Islet of Langerhans (tissue), 1 donor: ENCODE results near the gene AANAT.

Source experiments
- FAIRE-seq: peaks from one replicate; lab custom pipeline; 2011; peaks lifted over from hg19 to GRCh38; lab: Jason Lieb, UNC

The AANAT gene

GRCh38 chr17:76469076-76469990 lies 1.9 kb downstream of the AANAT start:
- FAIRE-seq = no peak

- no peak for FAIRE-seq
Observed at GRCh38 chr17:76469991-76470739, 2.8 kb downstream of the AANAT start.

- FAIRE-seq = no peak
Observed at GRCh38 chr17:76471498-76472257, 4.3 kb downstream of the AANAT start.

GRCh38 chr17:76472258-76472645 lies 4.8 kb downstream of the AANAT start:
- no peak for FAIRE-seq

- no peak for FAIRE-seq
Observed at GRCh38 chr17:76472726-76473125, 5.3 kb downstream of the AANAT start.

GRCh38 chr17:76473541-76473985 lies 6.2 kb downstream of the AANAT start:
- FAIRE-seq = no peak

GRCh38 chr17:76474238-76474637 lies 6.8 kb downstream of the AANAT start:
- FAIRE-seq = no peak

- no peak for FAIRE-seq
Observed at GRCh38 chr17:76474894-76475293, 7.5 kb downstream of the AANAT start.

- no peak for FAIRE-seq
Observed at GRCh38 chr17:76475302-76475701, 7.9 kb downstream of the AANAT start.

- FAIRE-seq = no peak
Observed at GRCh38 chr17:76476736-76477135, 9.3 kb downstream of the AANAT start.

- FAIRE-seq = no peak
Observed at GRCh38 chr17:76477576-76477975, 10.2 kb downstream of the AANAT start.

- FAIRE-seq = no peak
Observed at GRCh38 chr17:76478097-76478496, 10.7 kb downstream of the AANAT start.

GRCh38 chr17:76478730-76479514 lies 11.5 kb downstream of the AANAT start:
- no peak for FAIRE-seq

- FAIRE-seq = no peak
Observed at GRCh38 chr17:76479515-76480060, 12.2 kb downstream of the AANAT start.

GRCh38 chr17:76480632-76481031 lies 13.2 kb downstream of the AANAT start:
- no peak for FAIRE-seq

- FAIRE-seq = no peak
Observed at GRCh38 chr17:76481071-76481655, 13.8 kb downstream of the AANAT start.

GRCh38 chr17:76484228-76484725 lies 16.9 kb downstream of the AANAT start:
- no peak for FAIRE-seq

GRCh38 chr17:76485569-76485968 lies 18.2 kb downstream of the AANAT start:
- no peak for FAIRE-seq

- no peak for FAIRE-seq
Observed at GRCh38 chr17:76487451-76488192, 20.2 kb downstream of the AANAT start.

- FAIRE-seq = no peak
Observed at GRCh38 chr17:76490112-76490710, 22.8 kb downstream of the AANAT start.
